Medulla oblongata (tissue), 1 donor: Measurements from ENCODE around the gene RIC8B.
A peak's percentile ranks its signal among the peaks of the same experiment; 100 is the strongest.

Source experiments
- DNase-seq: peaks from one replicate; pipeline ENCODE4 v3.0.0-alpha.2; 2015; ENCODE audit errors: extremely low spot score

The RIC8B gene

DNA sequence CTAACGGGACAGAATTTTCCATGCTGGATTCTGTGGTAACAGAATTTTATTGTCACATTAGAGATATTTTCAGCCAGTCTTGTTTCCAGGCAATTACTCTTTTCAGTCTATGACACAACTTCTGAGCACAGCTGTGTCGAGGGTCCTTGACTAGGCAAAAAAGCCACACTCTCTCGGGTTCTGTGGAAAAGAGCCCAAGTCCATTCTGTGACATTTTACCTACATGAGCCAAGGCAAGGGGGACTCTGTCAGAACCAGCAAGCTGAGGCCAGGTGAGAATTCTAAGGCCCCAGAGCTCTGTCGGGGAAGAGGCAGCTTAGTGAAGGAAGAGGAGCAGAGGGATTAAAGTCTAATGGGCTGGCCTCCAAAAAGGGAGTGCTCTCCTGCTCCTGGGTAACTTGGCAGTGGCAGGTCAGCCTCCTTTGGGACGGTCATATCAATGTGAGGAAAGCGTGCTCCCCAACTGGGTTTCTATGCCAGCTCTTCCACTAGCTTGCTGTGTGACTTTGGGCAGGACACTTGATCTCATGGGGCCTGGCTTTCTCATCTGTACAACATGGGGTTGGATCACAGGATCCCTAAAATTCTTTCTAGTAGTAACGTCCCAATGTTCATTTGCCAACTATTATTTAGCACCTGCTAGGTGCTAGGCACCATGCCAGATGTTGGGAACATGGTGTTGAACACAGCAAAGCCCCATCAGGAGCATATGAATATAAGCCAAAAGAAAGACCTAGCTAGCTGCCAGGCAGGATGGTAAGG, 16.0 kb upstream of the RIC8B start:
- no peak for DNase-seq

- DNase-seq, result no peak
Observed at GRCh38 chr12:106759526-106760183, 14.8 kb upstream of the RIC8B start.

DNA sequence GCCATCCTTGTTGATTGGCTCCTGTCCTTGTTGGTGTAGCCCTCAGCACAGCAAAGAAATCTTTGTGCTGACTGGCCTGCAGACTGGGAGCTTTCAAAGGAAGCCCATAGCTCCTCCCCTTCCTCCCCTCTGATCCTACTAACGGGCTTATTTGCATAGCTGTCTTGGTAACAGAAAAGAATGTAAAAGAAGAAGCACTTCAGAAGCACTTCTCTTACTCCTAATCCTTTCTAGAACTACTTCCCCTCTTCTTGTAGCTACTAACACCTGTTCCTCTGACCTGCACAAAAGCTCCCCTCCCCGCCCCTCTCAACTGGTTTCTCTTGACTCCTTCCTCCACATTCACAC, 14.3 kb upstream of the RIC8B start:
- peak; percentile 71 for DNase-seq

DNA sequence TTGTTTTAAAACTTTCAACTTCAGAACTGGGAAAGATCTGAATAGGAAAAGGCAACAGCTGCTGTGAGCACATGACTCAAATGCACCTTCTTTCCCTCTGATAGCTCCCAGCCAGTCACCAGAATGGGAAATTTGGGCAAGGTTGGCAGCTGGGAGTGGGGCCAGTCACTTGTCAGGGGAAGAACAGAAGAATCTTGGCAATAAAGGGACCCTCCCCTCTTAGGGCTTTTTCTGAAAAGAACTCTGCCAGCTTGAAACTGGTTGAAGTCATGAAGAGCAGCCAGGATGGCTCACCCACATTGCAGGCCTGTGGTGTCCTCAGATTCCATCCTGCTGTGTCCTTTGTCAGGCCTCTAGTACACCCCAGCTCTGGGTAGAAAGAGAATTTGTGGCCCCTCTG, 10.3 kb upstream of the RIC8B start:
- no peak for DNase-seq

GRCh38 chr12:106764738-106765137, 9.7 kb upstream of the RIC8B start:
- peak; percentile 59 for DNase-seq

DNA sequence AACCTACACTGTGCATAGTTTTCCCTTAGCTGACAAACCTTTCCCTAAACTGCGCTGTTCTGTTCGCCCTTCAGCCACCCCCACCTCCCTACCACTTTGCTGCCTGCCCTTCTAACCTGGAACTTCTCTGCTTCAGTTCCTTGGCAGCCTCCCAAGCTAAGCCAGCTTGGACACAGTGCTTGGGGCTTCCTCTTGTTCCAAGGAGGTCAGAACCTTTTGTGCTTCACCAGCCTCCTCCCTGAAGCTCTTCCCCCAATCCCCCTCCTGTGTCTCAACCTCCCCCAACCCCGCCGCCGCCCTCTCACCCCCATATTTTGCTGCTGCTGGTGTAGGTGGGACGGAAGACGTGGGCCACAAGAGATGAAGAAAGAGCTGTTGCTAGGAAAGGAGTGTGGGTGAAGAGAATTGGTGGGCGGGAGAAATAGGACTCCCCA, 8.1 kb upstream of the RIC8B start:
- peak; percentile 74 for DNase-seq

DNA sequence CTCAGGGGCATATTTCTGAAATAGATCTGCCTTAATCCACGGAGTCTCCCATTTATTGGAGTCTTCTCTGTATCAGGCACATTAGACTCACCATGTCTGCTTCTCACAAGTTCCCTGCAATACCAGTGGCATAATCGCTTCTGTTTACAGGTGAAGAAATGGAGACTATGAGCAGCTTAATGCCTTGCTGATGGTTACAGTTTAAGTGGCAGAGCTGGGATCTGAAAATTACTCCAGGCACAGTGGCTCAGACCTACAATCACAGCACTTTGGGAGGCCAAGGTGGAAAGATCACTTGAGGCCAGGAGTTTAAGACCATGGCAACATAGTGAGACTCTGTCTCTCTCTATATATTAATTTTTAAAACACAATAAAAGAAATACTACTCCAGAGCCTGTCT, 7.3 kb upstream of the RIC8B start:
- no peak for DNase-seq

- DNase-seq, result no peak
Observed at GRCh38 chr12:106767954-106768822, 6.3 kb upstream of the RIC8B start.

GRCh38 chr12:106769078-106769477, 5.4 kb upstream of the RIC8B start:
- no peak for DNase-seq

DNA sequence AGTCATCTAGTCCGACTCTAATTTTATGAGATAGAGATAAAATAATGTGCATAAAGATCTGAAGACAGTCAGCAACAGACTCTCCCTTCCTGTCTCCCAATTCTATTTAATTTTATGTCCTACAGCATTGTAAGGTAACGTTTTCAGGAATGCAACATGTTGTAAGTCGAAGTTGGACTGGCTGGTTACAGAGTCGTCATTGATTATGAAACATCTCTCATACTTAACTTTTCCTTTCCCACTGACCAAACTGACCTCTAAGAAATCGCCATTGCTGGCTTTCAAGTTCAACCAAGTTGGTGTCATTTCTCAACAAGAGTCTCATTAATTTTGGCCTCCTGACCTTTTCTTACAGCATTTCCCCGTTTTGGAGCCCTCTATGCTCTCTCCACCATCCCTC, 4.9 kb upstream of the RIC8B start:
- no peak for DNase-seq

- DNase-seq, result no peak
Observed at GRCh38 chr12:106771425-106771824, 3.1 kb upstream of the RIC8B start.

GRCh38 chr12:106773286-106774004, 1.0 kb upstream of the RIC8B start:
- DNase-seq, result no peak

DNA sequence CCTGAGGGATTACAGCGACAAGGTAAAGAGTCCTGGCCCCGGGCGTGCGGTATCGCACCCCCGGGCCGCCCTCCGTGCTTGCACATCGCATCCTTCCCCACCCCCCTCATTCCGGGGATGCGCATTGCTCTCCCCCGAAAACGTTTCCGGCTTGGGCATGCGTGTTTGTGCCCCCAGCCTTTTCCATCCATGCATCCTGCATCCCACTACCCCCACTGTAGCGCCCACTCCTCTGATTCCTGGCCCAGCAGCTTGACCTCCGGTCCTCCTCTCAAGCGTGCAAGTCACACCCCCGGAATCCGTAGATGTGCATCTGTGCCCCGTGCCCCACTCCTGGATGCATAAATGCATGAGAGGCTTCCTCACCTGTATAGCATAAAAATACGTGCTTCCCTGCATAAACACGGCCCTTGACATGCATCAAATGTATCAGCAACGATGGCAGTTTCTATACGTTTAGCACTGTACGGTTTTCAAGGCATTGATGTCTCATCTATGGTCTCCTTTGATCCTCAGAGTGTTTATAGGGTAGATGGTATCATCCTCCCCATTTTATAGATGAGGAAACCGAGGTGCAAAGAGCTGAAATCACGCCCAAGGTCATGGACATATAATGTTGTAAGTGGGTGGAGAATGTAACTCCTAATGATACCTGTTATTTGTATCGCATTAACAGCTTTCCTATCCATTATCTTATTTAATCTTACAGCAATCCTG, 484 bp downstream of the RIC8B start:
- no peak for DNase-seq

GRCh38 chr12:106776897-106777296, 2.4 kb downstream of the RIC8B start:
- no peak for DNase-seq

DNA sequence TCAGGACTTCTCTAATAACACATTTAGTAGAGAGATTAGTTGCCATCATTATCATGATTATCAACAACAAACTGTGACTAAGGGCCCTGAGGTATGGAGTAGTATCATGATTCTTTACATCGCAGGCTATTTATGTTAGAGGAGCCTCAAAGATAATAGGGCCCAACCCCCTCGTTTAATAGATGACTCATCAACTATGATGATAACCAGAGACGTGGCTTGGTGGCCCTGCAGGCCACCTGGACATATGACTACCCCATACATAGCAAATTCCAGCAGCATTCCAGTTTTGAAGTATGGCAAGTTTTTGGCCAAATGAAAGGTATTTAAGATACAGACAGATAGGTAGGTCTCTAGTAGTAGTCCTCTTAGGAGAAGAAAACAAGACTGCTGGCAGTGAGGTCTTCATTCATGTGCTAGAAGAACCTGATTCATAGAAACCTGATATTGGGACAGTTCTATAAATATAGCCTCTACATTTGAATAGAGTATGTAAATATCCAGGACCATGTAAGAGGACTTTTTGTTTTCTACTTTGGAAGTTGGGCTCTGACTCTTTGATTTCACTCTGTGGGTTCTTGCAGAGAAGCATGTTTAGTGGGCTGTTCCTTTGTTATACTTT, 5.6 kb downstream of the RIC8B start:
- DNase-seq, result no peak

GRCh38 chr12:106782619-106783018, 8.1 kb downstream of the RIC8B start:
- DNase-seq, result no peak

DNA sequence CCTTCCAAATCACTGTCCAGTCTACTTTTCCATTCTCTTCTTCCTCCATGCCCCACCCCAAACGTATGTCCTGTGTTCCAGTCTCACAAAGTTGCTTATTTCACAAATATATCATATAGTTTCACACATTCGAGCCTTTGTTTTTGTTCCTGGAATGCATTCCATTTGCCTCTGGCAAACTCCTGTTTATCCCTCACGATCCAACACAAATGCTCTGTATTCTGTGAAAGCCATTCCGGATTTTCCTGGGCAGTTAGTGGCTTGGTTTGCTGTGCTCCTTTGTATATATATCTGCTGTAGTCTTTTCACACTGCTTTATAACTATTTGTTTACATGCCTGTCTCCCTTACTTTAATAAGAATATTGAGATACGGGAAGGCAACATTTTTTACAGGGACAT, 9.0 kb downstream of the RIC8B start:
- no peak for DNase-seq

- no peak for DNase-seq
Observed at GRCh38 chr12:106790020-106790419, 15.5 kb downstream of the RIC8B start.

- no peak for DNase-seq
Observed at GRCh38 chr12:106791531-106791930, 17.0 kb downstream of the RIC8B start.

DNA sequence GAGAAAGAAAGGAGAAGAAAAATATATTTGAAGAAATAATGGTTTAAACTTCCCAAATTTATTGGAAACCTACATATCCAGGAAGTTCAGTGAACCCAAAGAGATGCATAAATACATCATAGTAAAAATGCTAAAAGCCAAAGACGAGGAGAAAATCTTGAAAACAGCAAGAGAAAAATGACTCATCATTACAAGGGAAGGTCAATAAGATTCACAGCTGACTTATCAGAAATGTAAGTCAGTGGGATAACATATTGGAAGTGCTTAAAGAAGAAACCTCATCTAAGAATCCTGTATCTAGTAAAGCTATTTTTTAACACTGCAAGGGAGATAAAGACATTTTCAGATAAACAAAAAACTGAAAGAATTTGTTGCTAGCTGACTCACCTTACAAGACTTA, 19.9 kb downstream of the RIC8B start:
- DNase-seq, result no peak

DNA sequence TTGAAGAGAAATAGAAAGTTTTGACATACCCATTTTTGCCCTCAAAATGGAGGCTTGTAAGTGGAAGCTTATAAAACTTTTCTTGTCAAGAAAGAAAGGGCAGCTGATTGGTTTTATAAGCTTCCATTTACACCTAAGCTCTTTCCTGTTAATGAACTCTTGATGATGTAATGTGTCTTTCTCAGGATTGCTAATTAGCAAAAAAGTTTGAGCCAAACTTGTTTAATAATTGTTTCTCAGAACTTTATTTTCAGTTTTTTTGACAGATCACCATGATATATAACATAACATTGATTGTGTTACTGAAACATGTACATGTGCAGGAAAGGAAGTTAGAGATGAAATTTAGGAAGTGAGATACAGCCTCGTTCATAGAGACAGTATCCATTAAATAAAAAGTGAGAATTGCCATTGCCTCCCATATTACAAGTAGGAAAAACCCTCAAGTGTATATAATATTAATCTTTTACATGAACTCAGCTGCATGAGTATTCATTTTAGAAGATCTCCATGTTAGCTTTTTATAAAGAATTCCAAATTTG, 26.8 kb downstream of the RIC8B start:
- no peak for DNase-seq
